Upper lobe of left lung (tissue), 6 donors: ENCODE results near the gene ZC3H12C. TPM values are rescaled to one million over a fixed set of nuclear protein-coding genes. Genes with fewer than 3 reads are reported as not detected.

Experiments
- ATAC-seq, 2 donors: fragments of 200-7000 bp; cut with Tn5 transposase; one replicate each; pipeline ENCODE4 v1.9.1; 2022; ENCODE audit warnings: mild to moderate bottlenecking in 2 of 2, moderate library complexity in 2 of 2; ENCODE audit not compliant: low FRiP score in 2 of 2
- DNase-seq, 2 donors: peaks; one replicate each; pipeline ENCODE4 v3.0.0-alpha.2; 2019 to 2020
- H3K27ac ChIP-seq, 4 donors: fragments of 200-600 bp; sonication (generic); one replicate each; pipeline ENCODE4 v1.5.1; 2016 to 2019
- H3K27me3 ChIP-seq, 4 donors: fragments of 200-600 bp; sonication (generic); one replicate each; pipeline ENCODE4 v1.5.1; 2017 to 2019
- H3K36me3 ChIP-seq, 4 donors: fragments of 200-600 bp; sonication (generic); one replicate each; pipeline ENCODE4 v1.5.1; 2016 to 2019
- H3K4me1 ChIP-seq, 4 donors: fragments of 200-600 bp; sonication (generic); one replicate each; pipeline ENCODE4 v1.5.1; 2018 to 2019
- H3K4me3 ChIP-seq, 4 donors: fragments of 200-600 bp; sonication (generic); one replicate each; pipeline ENCODE4 v1.5.1; 2017 to 2019; ENCODE audit warnings: mild to moderate bottlenecking in 2 of 4, moderate library complexity in 1 of 4
- H3K9me3 ChIP-seq, 4 donors: fragments of 200-600 bp; sonication (generic); one replicate each; pipeline ENCODE4 v1.5.1; 2018 to 2019
- EP300 ChIP-seq, 4 donors: sonication (generic); formaldehyde crosslinking; IDR thresholded peaks; one replicate each; pipeline ENCODE4 v1.5.1; 2017; ENCODE audit warnings: antibody characterized with exemption in 4 of 4, control low read depth in 2 of 4
- POLR2A ChIP-seq, 4 donors: fragments of 450-650 bp; IDR thresholded peaks; one replicate each; pipeline ENCODE4 v1.5.1; 2016 to 2017; ENCODE audit warnings: antibody characterized with exemption in 4 of 4, mild to moderate bottlenecking in 2 of 4
- POLR2AphosphoS5 ChIP-seq, 2 donors: sonication (generic); formaldehyde crosslinking; IDR thresholded peaks; one replicate each; pipeline ENCODE4 v1.5.1; 2017; ENCODE audit warnings: antibody characterized with exemption in 2 of 2
- WGBS, 2 donors: methylation state at CpG; one replicate each; pipeline ENCODE4 v1.1.5; 2017 to 2018; 5-methylcytosine and 5-hydroxymethylcytosine counted together
- total RNA-seq, 6 donors: library from RNA; depleted of rRNA in 4 of 6; stranded (reverse); fragments of >200 nt in 4 of 6; gene quantifications; one replicate each; pipeline versions ENCODE4 v1.1.0 to v1.2.1, GENCODE V29; 2016 to 2021
- TF ChIP-seq, protein P1 (sequence below), 6 experiments: fragments of 450-650 bp in 4 of 6; fragments of 200-600 bp in 2 of 6; sonication (generic) in 2 of 6; IDR thresholded peaks; one replicate each; pipeline ENCODE4 v1.5.1; 2016 to 2019; ENCODE audit warnings: antibody characterized with exemption in 6 of 6
- donor health status: DM: no; HTN: no; CAD: no; lungs with moderate emphysema.
- donor health status: DM: no; HTN: yes; CAD: no; lungs with severe emphysema.

The ZC3H12C gene
- total RNA-seq, 6 donors from 2014 or later = 5.5 to 24.5 (median 14.6) TPM

DNA sequence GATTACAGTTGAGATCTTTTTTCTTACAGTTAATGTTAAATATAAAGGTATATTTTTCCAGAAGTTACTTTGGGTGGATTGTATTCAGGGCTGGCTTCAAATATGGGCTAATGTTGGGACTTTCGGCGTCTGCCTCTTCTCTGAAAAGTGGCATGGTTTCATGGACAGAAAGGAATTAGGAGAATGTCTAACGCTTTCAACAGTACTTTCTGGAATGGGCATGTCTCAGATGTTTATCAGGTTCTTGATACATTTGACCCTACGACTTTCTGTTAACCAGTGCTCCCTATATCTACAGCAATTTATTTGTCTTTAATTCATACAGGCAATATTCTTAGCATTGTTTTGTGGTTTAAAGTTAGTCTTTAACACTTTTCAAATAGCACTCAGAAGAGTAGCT is 33.7 kb downstream of the ZC3H12C start:
- no peaks in the 10 kb centered on the region for H3K9me3 ChIP-seq
- TF ChIP-seq EP300 (IDR thresholded peaks at IDR 0.05) = no peak
- TF ChIP-seq POLR2AphosphoS5 (IDR thresholded peaks at IDR 0.05) = no peak
- TF ChIP-seq, protein P1, sequence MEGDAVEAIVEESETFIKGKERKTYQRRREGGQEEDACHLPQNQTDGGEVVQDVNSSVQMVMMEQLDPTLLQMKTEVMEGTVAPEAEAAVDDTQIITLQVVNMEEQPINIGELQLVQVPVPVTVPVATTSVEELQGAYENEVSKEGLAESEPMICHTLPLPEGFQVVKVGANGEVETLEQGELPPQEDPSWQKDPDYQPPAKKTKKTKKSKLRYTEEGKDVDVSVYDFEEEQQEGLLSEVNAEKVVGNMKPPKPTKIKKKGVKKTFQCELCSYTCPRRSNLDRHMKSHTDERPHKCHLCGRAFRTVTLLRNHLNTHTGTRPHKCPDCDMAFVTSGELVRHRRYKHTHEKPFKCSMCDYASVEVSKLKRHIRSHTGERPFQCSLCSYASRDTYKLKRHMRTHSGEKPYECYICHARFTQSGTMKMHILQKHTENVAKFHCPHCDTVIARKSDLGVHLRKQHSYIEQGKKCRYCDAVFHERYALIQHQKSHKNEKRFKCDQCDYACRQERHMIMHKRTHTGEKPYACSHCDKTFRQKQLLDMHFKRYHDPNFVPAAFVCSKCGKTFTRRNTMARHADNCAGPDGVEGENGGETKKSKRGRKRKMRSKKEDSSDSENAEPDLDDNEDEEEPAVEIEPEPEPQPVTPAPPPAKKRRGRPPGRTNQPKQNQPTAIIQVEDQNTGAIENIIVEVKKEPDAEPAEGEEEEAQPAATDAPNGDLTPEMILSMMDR (IDR thresholded peaks at IDR 0.05) = no peak
- TF ChIP-seq POLR2A (IDR thresholded peaks at IDR 0.05) = no peak
- ATAC-seq = no peak
- no peak overlapping the region for H3K4me3 ChIP-seq
- no peaks in the 10 kb centered on the region for H3K36me3 ChIP-seq
- 75 to 78% methylated on average over 4 of the region's 4 CpGs for WGBS, 2 donors
- no peaks in the 10 kb centered on the region for H3K27me3 ChIP-seq
- no peak overlapping the region for H3K27ac ChIP-seq
- H3K4me1 ChIP-seq = peaks cover 0 to 6% (median 2%) of the 10 kb centered on the region in 4 donors
- no peak for DNase-seq

DNA sequence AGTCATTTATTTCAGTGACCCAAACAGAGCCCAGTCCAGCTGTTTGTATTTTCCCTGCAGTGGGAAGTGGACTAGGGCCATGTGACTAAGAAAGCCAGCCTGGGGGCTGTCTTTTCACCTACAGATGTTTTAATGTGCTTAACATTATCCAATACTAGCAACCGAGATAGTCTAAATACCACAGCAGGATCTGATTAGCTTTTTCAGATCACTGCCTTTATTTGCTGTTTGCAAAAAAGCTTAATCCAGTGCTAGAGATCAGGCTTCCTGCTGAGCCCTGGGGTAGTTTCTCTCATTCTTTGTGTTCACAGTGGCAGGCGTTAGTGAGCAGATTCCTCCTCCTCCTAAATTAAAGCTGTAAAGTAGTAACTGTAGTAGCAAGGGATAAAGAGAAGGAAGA is 35.0 kb downstream of the ZC3H12C start:
- peak overlapping the region in 1 of 4 donors; percentile 7 for H3K27ac ChIP-seq
- ATAC-seq = no peak
- WGBS, 2 donors = 20 to 34% methylated on average over 2 of the region's 2 CpGs
- TF ChIP-seq POLR2AphosphoS5 (IDR thresholded peaks at IDR 0.05) (no peak), POLR2A (IDR thresholded peaks at IDR 0.05) (no peak), EP300 (IDR thresholded peaks at IDR 0.05) (no peak)
- TF ChIP-seq, protein P1 (IDR thresholded peaks at IDR 0.05) = no peak
- no peak for DNase-seq
- H3K27me3 ChIP-seq = no peaks in the 10 kb centered on the region
- peaks cover 0 to 6% (median 2%) of the 10 kb centered on the region in 4 donors for H3K4me1 ChIP-seq
- H3K9me3 ChIP-seq = no peaks in the 10 kb centered on the region
- H3K36me3 ChIP-seq = no peaks in the 10 kb centered on the region
- H3K4me3 ChIP-seq = no peak overlapping the region

DNA sequence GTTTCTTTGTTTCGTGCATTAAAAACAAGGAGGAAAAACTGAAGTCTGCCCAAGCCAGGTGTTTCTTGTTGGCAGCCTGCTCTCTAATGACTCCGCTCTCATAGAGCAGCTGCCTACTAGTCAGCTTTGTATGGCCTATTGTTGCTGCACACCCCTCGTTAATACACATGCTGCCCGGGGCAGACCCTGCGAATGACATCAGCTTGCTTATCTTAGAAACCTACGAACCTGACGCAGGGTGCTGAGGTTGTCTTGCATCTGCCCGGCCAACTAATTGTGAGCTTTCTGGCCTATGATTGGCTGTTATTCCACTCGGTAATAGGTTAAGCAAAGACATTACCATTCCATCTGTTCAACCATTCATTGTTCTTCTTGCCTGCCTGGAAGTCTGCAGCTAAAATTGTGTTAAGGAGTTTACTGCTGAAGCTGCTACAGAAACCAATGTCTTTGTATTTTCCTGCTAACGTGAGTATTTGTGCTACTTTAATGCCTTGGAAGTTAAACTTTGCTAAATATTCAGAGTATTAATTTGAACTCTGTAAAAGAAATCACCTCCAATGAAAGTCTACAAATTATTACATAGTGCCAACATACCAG is 37.5 kb downstream of the ZC3H12C start:
- no peak overlapping the region for H3K27ac ChIP-seq
- TF ChIP-seq, protein P1 (IDR thresholded peaks at IDR 0.05) = no peak
- TF ChIP-seq EP300 (IDR thresholded peaks at IDR 0.05) (no peak), POLR2AphosphoS5 (IDR thresholded peaks at IDR 0.05) (no peak), POLR2A (IDR thresholded peaks at IDR 0.05) (no peak)
- 78 to 84% methylated on average over 9 to 10 of the region's 10 CpGs for WGBS, 2 donors
- peaks cover 0 to 6% (median 2%) of the 10 kb centered on the region in 4 donors for H3K4me1 ChIP-seq
- H3K27me3 ChIP-seq = no peaks in the 10 kb centered on the region
- ATAC-seq (no peak), DNase-seq (no peak)
- H3K9me3 ChIP-seq = no peaks in the 10 kb centered on the region
- H3K36me3 ChIP-seq = no peaks in the 10 kb centered on the region
- no peak overlapping the region for H3K4me3 ChIP-seq

DNA sequence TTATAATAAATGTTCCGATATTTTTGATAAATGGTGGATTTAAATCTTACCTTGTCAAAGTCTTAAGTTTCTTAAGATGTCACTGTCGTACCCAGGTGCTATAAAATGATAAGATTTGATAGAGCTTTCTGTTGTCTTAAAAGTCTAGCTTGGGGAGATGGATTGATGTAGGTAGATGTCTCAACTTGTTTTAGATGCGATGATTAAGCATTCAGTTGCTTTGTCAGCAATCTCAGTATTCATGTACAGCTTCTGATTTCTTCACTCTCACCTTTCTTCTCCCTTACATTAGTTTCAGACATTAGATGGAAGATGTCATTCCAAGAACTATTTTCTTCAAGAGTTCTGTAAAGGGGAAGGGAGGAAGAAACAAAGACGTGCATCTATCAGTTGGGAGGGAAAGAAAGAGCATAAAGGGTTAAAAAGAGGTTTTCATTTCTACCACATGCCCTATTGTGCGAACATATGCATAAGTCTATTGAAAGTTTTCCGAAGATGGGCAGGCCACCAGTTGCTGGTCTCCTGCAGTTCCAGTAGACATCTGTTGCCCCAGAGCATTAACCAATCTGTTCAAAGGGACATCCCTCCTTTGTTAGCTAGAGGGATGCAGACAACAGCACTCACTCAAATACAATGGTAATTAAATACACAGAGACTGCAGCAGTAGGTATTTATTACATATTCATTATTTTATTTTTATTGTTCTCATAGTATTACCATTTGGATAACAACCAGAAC is 38.4 kb downstream of the ZC3H12C start:
- H3K4me3 ChIP-seq = no peak overlapping the region
- ATAC-seq (no peak), DNase-seq (no peak)
- H3K9me3 ChIP-seq = no peaks in the 10 kb centered on the region
- 88 to 92% methylated on average over 6 of the region's 6 CpGs for WGBS, 2 donors
- peaks cover 0 to 6% (median 2%) of the 10 kb centered on the region in 4 donors for H3K4me1 ChIP-seq
- no peaks in the 10 kb centered on the region for H3K27me3 ChIP-seq
- H3K27ac ChIP-seq = no peak overlapping the region
- no peaks in the 10 kb centered on the region for H3K36me3 ChIP-seq
- TF ChIP-seq, protein P1 (IDR thresholded peaks at IDR 0.05) = no peak
- TF ChIP-seq EP300 (IDR thresholded peaks at IDR 0.05) (no peak), POLR2AphosphoS5 (IDR thresholded peaks at IDR 0.05) (no peak), POLR2A (IDR thresholded peaks at IDR 0.05) (no peak)
